GM21367 (cell line): ENCODE measurements around the gene RABGAP1L.

Experiments
- ATAC-seq: cut with Tn5 transposase; IDR thresholded peaks from one replicate; pipeline ENCODE4 v1.9.1; 2021; ENCODE audit not compliant: unreplicated experiment

RABGAP1L gene

DNA sequence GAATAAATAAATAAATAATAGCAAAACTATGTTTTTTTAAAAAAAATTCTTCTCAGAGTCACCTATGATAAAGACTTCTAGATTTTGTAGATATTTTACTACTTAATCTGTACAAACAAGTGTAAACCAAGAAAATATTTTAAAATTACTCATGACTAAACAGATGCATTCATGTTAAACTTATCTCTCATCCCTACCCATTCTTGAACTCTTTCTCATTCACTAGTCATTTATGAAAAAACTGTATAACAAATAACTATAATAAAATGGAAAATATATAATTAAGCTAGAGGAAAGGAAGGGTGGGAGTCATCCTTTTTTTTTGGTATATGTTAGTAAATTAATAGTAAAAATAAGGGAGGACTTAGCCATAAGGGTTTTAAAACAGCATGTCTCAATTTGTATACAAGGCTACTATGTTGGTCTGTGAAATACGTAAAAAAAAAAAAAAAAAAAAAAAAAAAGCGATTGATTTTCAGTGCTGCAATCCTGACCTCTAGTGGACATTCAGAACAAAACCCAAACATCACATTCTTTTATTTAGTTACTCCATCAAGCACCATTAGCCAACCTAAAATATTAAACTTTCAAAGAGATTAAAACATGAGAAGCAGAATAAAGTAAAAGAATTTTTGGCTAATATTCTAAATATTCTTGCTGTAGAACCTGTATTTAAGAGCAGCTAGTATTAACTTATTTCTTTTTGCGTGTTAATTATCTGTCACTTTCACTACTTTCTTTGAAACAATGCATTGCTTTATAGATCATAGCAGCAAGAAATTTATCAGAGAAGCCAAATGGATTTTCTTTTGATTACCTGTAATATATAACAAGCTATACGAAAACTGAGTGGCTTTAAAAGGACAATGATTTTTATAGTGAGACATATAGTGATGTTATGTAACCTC is 584.6 kb downstream of the RABGAP1L start:
- ATAC-seq: no peak

DNA sequence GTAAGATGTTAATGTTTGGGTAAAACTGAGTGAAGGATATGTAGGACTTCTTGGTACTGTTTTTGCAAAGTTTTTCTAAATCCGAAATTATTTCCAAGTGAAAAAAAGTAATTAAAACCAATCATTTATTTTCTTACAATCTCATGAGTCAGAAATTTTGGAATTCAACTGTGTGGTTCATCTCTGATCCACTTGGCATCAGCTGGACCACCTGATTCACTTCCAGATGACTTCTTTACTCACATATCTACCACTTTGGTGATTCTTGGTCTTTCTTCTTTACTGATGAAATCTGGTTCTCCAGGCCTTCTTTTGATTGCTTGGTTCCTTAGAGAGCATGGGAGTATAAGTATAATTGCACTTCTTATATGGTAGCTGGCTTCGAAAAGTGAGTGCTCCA is 585.6 kb downstream of the RABGAP1L start:
- no peak for ATAC-seq

DNA sequence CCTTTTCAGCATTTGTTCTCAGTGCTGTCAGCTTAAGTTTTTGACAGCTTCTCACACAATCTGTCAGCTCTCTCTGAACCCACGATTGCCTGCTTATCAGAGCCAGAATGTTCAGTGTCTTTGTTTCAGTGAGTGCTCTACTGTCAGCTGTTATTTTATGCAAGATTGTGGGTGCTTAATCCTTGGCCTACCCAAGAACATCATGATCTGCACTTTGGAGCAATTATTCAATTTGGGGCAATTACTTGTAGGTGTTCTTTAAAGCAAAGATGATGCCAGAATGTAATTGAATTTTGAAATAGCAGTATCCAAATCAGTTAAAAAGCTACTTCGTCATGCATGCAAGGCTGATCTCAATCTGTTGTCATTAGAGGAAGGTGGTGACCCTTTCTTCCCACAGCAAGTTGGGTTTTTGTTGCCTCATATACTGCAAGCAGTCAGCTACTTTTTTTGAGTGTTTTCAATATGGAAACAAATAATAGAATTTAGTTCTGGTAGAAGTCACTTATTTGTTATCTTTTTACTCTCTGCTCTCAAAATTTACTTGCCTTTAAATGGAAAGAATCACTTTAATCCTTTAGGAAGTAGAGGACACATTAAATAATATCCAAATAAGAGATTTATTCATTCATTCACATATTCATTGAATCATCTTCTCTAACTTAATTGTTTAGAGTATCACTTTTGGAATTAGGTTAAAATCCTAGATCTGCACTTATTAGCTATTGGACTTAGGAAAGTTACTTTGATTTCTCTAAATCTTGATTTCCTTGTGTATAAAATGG is 586.9 kb downstream of the RABGAP1L start:
- ATAC-seq: no peak

DNA sequence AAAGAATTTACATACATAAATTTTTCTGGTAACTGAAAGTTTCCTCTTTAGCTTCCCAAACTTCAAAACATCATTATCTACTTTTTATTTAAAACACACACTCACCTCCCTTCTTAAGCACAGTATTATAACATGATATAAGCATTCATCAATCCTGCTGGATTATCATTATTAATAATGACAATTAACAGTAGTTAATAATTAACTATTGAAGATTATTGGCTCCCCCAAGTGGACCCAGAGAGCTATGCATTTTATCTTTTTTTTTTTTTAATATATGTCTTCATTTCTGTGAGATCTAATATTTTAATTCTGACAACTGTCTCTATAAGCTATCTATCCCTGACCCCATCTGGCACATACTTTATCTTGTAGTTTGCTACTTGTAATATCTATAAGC is 588.3 kb downstream of the RABGAP1L start:
- no peak for ATAC-seq

DNA sequence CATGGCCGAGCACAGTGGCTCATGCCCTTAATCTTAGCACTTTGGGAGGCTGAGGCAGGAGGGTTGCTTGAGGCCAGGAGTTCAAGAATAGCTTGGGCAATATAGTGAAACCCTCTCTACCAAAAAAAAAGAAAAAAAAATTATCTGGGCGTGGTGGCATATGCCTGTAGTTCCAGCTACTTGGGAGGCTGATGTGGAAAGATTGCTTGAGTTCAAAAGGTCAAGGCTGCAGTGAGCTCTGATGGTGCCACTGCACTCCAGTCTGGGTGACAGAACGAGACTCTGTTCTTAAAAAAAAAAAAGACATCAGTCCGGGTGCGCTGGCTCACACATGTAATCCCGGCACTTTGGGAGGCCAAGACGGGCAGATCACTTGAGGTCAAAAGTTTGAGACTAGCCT is 589.3 kb downstream of the RABGAP1L start:
- no peak for ATAC-seq

DNA sequence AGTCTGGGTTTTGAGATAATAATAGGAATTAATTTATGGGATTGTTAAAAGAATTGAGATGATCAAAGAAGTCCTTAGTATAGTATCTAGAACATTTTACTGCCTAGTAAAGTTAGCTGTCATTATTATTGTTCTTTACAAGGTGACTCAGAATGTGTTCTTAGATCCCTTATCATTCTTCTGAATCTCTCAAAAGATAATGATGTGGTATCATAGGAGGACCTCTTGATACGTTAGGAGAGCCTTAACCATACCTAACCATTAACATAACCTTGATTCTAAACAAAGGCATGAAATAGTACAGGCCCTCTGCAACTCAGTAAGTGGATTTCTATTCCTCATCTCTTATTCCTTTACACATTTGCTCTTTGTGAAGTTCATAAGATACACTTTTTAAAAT is 593.8 kb downstream of the RABGAP1L start:
- ATAC-seq: no peak

DNA sequence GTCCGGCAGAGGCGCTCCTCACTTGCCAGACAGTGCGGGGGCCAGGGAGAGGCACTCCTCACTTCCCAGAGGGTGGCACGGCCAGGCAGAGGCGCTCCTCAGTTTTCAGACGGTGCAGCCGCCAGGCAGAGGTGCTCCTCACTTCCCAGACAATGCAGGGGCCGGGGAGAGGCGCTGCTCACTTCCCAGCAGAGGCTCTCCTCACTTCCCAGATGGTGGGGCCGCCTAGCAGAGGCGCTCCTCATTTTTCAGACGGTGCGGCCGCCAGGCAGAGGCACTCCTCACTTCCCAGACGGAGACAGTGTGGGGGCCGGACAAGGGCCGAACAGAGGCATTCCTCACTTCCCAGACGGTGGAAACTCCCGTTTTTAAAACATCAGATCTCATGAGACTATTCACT is 602.0 kb downstream of the RABGAP1L start:
- no peak for ATAC-seq

DNA sequence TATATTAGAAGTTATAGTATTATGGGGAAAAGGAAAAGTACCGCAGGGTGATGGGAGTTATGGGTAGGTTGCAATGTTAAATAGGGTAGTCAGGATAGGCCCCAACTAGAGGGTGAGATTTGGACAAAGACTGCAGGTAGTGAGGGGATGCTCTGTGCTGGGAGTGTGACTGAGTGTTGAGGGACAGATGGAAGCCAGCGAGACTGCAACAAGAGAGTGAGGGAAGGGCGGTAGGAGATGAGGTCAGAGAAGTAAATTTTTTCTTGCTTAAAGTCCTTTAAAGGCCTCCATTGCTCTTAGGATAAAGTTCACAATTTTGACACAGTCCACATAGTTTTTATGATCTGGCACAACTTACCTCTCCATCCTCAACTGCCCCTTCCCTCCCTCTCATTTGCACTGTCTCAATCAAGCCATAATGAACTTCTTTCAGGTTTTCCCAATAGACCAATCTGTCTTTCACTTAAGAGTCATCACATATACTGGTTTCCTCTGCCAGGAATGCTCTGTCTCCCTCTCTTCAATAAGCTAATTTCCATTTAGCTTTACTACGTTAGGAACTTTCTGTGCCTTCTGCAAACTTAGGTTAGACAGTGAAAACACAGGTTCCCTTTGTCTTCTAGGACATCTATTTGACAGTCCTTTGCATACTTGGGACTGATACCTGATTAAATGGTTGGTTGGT is 602.7 kb downstream of the RABGAP1L start:
- no peak for ATAC-seq

DNA sequence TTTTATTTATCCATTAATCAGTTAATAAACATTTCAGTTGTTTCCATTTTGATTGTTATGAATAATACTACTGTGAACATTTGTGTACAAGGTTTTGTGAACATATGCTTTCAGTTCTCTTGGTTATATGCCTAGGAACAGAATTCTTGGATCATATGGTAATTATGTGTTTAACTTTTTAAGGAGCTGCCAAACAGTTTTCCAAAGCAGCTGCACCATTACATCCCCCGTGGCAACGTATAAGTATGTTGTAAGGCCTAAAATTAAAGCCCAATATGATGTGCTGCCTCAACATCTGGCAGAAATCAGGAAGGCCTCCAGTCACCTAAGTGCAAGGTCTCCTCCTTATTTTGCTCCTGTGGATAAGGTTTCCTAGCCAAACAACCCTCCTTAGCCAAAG is 604.9 kb downstream of the RABGAP1L start:
- no peak for ATAC-seq

DNA sequence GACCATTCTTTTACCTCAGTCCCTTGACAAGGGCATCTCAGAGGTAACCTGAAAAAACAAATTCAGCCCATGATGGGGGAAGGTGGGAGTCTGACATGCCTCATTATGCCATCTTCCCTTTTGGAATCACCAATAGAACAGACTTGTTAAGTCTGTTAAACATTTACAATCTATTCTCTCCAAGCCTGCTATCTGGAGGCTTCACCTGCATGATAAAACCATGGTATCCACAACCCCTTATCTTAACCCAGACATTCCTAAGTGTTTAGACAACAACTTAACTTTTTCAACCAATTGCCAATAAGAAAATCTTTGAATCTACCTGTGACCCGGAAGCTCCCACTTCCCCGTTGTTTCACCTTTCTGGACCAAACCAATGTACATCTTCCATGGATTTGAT is 607.4 kb downstream of the RABGAP1L start:
- ATAC-seq: no peak

DNA sequence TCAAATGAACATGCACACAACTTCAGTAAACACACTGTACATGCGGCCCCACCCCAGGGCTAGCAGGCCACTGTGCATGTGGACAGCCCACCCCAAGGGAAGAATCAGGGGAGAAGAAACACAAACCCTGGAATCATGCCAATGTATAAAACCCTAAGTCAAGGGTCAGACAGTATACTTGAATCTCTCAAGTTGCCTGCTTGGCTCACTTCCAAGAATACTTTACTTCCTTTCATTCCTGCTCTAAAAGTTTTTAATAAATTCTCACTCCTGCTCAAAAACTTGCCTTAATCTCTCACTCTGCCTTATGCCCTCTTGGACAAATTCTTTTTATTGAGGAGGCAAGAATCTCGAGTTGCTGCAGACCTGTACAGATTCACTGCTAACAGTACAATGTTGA is 609.2 kb downstream of the RABGAP1L start:
- no peak for ATAC-seq

DNA sequence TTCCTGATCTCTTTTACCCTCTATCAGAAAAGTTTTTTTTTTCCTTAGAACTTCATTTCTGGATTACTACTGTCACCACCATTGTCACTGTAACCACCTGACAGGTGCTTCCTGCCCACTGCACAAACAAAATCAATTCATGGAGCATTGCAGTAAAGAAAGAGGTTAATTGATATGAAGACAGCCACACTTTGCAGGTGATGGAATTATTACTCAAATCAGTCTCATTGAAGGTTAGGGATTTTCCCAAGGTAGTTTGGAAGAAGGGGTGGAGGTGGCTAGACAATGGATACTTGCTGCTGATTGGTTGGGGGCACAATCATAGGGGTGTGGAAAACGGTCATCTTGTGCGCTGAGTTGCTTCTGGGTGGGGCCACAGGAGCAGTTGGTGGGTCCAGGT is 609.6 kb downstream of the RABGAP1L start:
- no peak for ATAC-seq

DNA sequence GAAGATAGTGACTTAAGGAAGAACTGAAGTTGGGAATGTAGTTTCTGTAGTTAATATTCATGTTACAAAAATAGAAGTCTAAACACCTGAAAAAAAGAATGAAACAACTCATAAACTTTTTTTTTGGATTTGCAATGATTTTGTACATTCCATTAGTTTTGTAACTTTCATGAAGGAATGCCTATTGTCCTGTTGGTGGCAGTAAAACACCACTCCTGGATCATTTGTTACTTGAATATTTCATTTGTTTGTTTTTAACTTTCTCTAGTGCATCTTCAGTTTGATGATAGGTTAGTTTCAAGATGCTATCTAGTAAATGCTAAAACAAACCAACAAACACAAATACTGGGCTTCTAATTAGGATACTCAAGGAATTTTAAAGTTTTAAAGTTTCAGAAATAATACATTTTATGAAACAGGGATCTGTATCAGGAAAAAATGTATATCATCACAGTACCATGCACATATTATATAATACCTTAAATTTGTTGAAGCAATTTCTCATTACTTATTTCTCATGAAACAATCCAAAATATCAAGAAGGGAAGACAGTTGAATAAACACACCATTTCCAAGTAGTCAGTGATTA is 610.7 kb downstream of the RABGAP1L start:
- no peak for ATAC-seq

DNA sequence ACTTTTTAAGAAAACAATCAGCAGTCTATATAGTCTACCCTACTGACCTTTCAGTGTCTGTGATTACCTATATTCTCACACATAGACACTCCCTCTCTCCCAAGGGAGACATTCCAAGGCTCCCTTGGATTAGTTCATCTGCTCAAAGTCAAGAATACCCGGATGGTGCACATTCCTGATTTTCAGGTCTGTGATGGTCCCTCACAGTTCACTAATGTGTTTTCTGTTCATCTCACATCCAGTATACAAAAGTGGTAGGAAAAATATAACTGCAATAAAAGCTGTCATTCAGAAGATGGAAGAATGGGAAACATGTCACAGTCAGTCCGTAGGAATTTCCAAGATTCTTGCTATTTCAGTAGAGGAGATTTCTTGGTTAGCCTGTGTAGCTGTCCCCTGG is 616.3 kb downstream of the RABGAP1L start:
- no peak for ATAC-seq

DNA sequence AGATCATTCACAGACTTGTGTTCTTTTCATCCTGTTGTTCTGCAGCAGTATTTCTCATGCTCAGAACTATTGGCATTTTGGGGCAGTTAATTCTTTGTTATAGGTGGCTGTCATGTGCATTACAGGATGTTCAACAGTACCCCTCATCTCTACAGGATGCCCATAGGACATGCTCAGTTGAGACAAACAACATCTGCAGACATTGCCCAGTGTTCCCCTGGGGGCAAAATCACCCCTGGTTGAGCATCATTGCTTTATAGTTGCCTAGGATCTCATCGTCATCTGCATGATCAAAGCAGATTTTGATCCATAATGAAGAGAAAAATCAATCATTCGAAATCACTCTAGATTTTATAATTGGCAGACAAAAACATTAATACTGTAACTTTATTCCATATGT is 617.9 kb downstream of the RABGAP1L start:
- ATAC-seq: no peak

DNA sequence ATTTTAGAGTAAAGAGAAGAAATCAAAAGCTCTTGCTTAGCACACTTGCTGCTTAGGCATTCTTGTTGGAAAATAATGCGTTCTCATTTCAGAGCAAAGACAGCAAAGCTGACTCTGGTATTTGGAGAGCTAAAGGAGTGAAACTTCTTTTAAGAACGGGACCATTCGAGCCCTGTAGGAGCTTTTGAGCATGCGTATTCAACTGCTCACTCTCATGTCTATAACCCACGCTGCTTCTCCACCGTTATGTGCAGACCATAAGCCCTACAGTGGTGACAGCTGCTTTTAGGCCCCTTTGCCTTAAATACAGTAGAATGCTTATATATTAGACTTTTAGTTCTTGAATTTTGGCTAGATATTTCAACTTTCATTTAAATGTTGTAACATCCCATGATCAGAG is 626.2 kb downstream of the RABGAP1L start:
- no peak for ATAC-seq

DNA sequence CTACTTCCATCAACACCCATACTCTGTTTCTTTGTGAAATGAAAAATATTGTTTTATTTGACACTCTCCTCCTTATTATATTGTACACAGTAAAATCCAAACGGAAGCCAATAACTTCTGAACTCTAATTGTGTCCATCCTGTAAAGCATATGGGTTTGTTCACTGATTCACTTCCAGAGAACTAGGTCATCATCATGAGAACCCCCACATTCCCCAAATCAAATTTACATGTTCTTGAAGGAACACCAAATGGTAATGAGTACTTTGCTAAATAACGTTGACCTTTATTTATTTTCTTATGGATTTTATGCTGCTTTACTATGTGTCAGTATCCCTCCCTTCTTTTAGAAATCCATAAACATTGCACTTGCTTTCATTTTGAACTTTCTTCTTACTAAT is 627.0 kb downstream of the RABGAP1L start:
- ATAC-seq: no peak

DNA sequence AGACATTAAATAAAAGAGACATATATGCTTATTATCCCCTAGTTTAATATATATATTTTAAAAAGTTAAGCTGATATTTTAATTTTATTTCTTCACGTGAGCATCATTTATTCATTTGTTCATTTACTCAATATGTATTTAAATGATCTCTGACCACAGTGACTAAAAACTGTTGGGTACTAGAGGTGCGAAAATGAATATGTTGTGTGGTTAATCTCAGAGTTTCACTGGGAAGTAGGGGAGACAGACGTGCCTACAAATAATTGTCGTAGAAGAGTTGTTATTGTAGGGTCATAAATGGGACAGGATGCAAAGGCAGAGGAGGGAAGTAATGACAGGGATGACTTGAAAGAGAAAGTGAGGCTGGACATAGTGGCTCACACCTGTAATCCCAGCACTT is 627.4 kb downstream of the RABGAP1L start:
- ATAC-seq: peak; percentile 70

DNA sequence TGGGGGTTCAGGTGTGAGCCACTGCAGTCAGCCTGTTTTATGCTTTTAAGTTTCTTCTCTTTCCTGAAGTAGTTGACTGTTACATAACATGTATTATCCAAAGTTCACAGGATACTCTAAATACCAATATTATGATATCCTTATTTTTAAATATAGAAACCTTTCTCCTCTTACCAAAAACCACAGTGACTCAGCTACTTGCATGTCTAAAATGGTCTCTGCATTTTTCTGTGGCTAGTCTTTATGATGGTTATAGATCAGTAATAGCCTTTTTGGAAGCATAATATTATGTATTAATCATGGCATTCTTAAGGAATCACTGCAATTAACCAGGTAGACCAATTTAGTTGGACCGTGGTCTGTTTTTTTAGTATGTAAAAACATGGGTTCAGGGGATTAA is 629.7 kb downstream of the RABGAP1L start:
- ATAC-seq: no peak

DNA sequence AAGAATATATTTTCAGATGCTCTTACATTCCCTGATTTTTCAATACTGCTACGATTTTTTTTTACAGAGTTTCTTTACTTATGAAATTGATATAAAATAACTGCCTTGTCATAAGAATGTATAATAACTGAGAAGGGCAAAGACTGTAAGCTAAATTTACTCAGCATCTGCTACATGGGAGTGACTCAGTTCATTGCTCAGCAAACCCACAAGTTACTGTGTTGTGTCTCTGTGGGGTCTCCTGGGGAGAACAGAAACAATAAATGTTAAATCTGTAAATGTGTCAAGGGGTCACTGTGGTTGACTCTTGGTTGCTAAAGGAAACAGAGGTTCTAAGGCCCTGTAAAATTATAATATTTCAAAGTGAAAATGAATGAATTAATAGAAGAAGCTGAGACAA is 630.1 kb downstream of the RABGAP1L start:
- no peak for ATAC-seq

DNA sequence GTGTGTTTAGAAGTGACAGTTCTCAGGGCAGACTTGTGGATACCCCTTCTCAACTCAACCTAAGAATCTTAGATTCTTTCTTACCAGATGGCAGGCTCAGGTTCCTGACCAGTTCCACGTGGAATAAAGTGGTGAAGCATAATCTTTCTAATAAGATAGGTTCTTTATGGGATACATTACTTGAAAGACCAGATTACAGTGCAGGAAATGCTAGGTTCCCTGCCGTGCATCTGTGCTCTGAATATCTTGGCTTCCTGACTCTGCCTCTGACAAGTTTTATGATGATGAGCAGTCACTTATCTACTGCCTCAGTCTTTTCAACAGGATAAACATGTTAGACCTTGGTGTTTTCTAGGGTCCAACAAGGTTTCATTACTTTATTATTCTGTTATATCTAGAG is 632.5 kb downstream of the RABGAP1L start:
- ATAC-seq: no peak
